GM12878 (cell line): ENCODE data around the gene TRAIP. TPM values are rescaled to one million over a fixed set of nuclear protein-coding genes. Genes with fewer than 3 reads are reported as not detected.

ENCODE experiments used
- ATAC-seq: fragments of 200-7000 bp; cut with Tn5 transposase; 3 replicates; pipeline ENCODE4 v1.9.1; 2020; ENCODE audit warnings: mild to moderate bottlenecking, moderate library complexity
- BruUV-seq: library from RNA; stranded (reverse); fragments of 400-500 nt; replicated peaks from 2 replicates; lab custom pipeline; 2021; lab: Mats Ljungman, UMichigan
- CTCF ChIA-PET: fragments of 300-600 bp; sonication (Branson Sonifier 250); formaldehyde crosslinking; extraction: SDS; loops from one replicate; lab custom pipeline; 2021; ENCODE audit warnings: inconsistent platforms; lab: Yijun Ruan, JAX
- POLR2A ChIA-PET: fragments of 350-600 bp; formaldehyde crosslinking; extraction: SDS; loops from one replicate; lab custom pipeline; 2021; ENCODE audit warnings: inconsistent platforms; lab: Charles Lee
- RAD21 ChIA-PET: fragments of 300-600 bp; sonication (Branson Sonifier 250); formaldehyde crosslinking; loops from one replicate; lab custom pipeline; 2023; ENCODE audit warnings: antibody characterized with exemption; ENCODE audit not compliant: unreplicated experiment; lab: Charles Lee
- SMC1A ChIA-PET: fragments of 300-600 bp; sonication (Branson Sonifier 250); formaldehyde crosslinking; loops from one replicate; lab custom pipeline; 2023; ENCODE audit not compliant: unreplicated experiment, uncharacterized antibody; lab: Charles Lee
- DNase-seq: peaks from one replicate; pipeline ENCODE4 v3.0.0-alpha.2; 2011; ENCODE audit warnings: low read depth, low spot score
- FAIRE-seq: peaks from 3 replicates; lab custom pipeline; 2011; peaks lifted over from hg19 to GRCh38; lab: Jason Lieb, UNC
- H2AFZ ChIP-seq: 2 replicates; pipeline ENCODE4 v1.6.0; 2011; ENCODE audit warnings: low read depth, low read length, control low read depth; ENCODE audit not compliant: control insufficient read depth
- H3K27ac ChIP-seq: 2 replicates; pipeline ENCODE4 v1.5.1; 2011; ENCODE audit warnings: control low read depth; ENCODE audit not compliant: control insufficient read depth, insufficient read depth
- H3K27me3 ChIP-seq, 2 experiments: replicated peaks in 1 of 2; 2 replicates each; pipeline versions ENCODE4 v1.6.0 to v1.6.1; 2011; ENCODE audit warnings: low read length in 1 of 2; ENCODE audit not compliant: control insufficient read depth in 2 of 2, insufficient read depth in 2 of 2
- H3K36me3 ChIP-seq, 2 experiments: 2 replicates each; pipeline ENCODE4 v1.5.1; 2011; ENCODE audit warnings: low read length in 1 of 2; ENCODE audit not compliant: control insufficient read depth in 2 of 2, insufficient read depth in 2 of 2
- H3K4me1 ChIP-seq: 2 replicates; pipeline ENCODE4 v1.6.1; 2011; ENCODE audit warnings: mild to moderate bottlenecking, low read length, moderate library complexity, mixed read lengths; ENCODE audit not compliant: control insufficient read depth, insufficient read depth
- H3K4me2 ChIP-seq: 2 replicates; pipeline ENCODE4 v1.6.0; 2011; ENCODE audit warnings: control low read depth; ENCODE audit not compliant: control insufficient read depth, insufficient read depth
- H3K4me3 ChIP-seq: fragments of 200-600 bp; sonication (generic); 2 replicates; pipeline ENCODE4 v1.5.1; 2016
- H3K79me2 ChIP-seq: 2 replicates; pipeline ENCODE4 v1.6.0; 2011; ENCODE audit warnings: low read length; ENCODE audit not compliant: control insufficient read depth, insufficient read depth
- H3K9ac ChIP-seq: 2 replicates; pipeline ENCODE4 v1.8.0; 2011; ENCODE audit warnings: low read length, control low read depth, mixed read lengths; ENCODE audit not compliant: control insufficient read depth, insufficient read depth
- H3K9me3 ChIP-seq: replicated peaks from 3 replicates; pipeline ENCODE4 v1.5.1; 2011; ENCODE audit warnings: mild to moderate bottlenecking, low read length; ENCODE audit not compliant: control insufficient read depth, insufficient read depth
- H4K20me1 ChIP-seq: 2 replicates; pipeline ENCODE4 v1.6.0; 2011; ENCODE audit not compliant: control insufficient read depth, insufficient read depth
- CHD2 ChIP-seq: IDR thresholded peaks from 2 replicates; pipeline ENCODE4 v1.6.1; 2011; ENCODE audit warnings: low read depth, low read length, improper control_type of control experiment, borderline replicate concordance
- FOXM1 ChIP-seq: IDR thresholded peaks from 2 replicates; pipeline ENCODE4 v1.6.1; 2012; ENCODE audit warnings: low read depth, mild to moderate bottlenecking, inconsistent platforms, low read length, moderate library complexity
- GATAD2B ChIP-seq: fragments of 450-650 bp; conservative IDR thresholded peaks from 2 replicates; pipeline ENCODE4 v1.6.1; 2017; ENCODE audit warnings: low read depth, mild to moderate bottlenecking, moderate library complexity
- HCFC1 ChIP-seq: fragments of 150-350 bp; IDR thresholded peaks from 2 replicates; pipeline ENCODE4 v1.6.1; 2014; ENCODE audit warnings: low read length
- IRF4 ChIP-seq: IDR thresholded peaks from 2 replicates; pipeline ENCODE4 v1.6.1; 2011; ENCODE audit warnings: low read depth, low read length
- MYB ChIP-seq: fragments of 150-350 bp; IDR thresholded peaks from 2 replicates; pipeline ENCODE4 v1.6.1; 2014; ENCODE audit warnings: mild to moderate bottlenecking, low read depth, low read length, borderline replicate concordance
- NR2C1 ChIP-seq: fragments of 450-650 bp; IDR thresholded peaks from 2 replicates; pipeline ENCODE4 v1.6.1; 2017; ENCODE audit warnings: antibody characterized with exemption, mild to moderate bottlenecking, moderate library complexity
- POLR2AphosphoS2 ChIP-seq: IDR thresholded peaks from 2 replicates; pipeline ENCODE4 v1.6.1; 2011; ENCODE audit warnings: low read depth, mild to moderate bottlenecking, low read length, improper control_type of control experiment, moderate library complexity
- SIN3A ChIP-seq: IDR thresholded peaks from 2 replicates; pipeline ENCODE4 v1.6.1; 2012; ENCODE audit warnings: low read depth, low read length, improper control_type of control experiment
- WGBS: methylation state at CpG from one replicate; pipeline ENCODE4 v1.1.6; 2016; ENCODE audit warnings: low lambda C conversion rate; ENCODE audit not compliant: insufficient replicate concordance, insufficient coverage; ENCODE audit errors: missing lambda C conversion rate; 5-methylcytosine and 5-hydroxymethylcytosine counted together
- in situ Hi-C: fragments of 300-500 bp; cut with MboI; formaldehyde crosslinking; loops from 9 replicates; pipeline ENCODE4 v1.14.3; 2018; ENCODE audit warnings: mixed read lengths
- intact Hi-C: fragments of 100-400 bp; cut with micrococcal nuclease; formaldehyde crosslinking; loops from one replicate; pipeline ENCODE4 v1.14.2; 2022; ENCODE audit not compliant: unreplicated experiment
- polyA plus RNA-seq, 11 experiments: library from polyadenylated mRNA; depleted of rRNA in 4 of 11; unstranded in 6 of 11; stranded (reverse) in 5 of 11; fragments of >200 nt; fragmentation: Nextera tagmentation in 4 of 11; fragmentation: Illumina TruSeq in 1 of 11; extraction: Ambion mirVana in 4 of 11; extraction: Trizol in 1 of 11; gene quantifications; 1 replicate in 1 of 11; 2 replicates in 10 of 11; pipeline versions ENCODE4 v1.2.1 to v1.2.3, GENCODE V29; 2011 to 2016; ENCODE audit warnings: inconsistent platforms in 2 of 11, missing spikeins in 2 of 11, low read depth in 1 of 11
- total RNA-seq, 4 experiments: library from RNA; depleted of rRNA in 3 of 4; stranded (reverse); fragments of >200 nt in 3 of 4; fragmentation: Illumina TruSeq in 1 of 4; extraction: Trizol in 1 of 4; gene quantifications; 2 replicates each; pipeline versions ENCODE4 v1.2.1 to v1.2.3, GENCODE V29; 2013 to 2021

Gene TRAIP
- total and polyA plus RNA-seq, 10 of the 15 experiments (the other 5 are each of a cell fraction or from before 2014, with no cell fraction given): 15.9 to 37.0 (median 23.1) TPM

GRCh38 chr3:49878686-49879085 is 22.3 kb upstream of the TRAIP start:
- DNase-seq (no peak), ATAC-seq (no peak), FAIRE-seq (no peak)
- Histone ChIP-seq H3K36me3 (no peaks in the 10 kb centered on the region), H3K4me2 (no peak overlapping the region), H3K79me2 (no peaks in the 10 kb centered on the region), H3K9me3 (no peaks in the 10 kb centered on the region), H3K4me1 (no peaks in the 10 kb centered on the region), H3K27ac (no peak overlapping the region), H3K27me3 (peaks cover 0 to 2% of the 10 kb centered on the region in 2 experiments; a peak in 2 of 4 replicates), H3K4me3 (no peak overlapping the region), H2AFZ (no peak overlapping the region), H4K20me1 (no peaks in the 10 kb centered on the region), H3K9ac (no peak overlapping the region)
- CTCF ChIA-PET: interaction anchor here (1.0 kb wide), 1 partner anchor 28 kb away, joined by 3 read pairs; no protein-coding TSS in a partner anchor
- BruUV-seq: no TSS peak
- RAD21 ChIA-PET: no interaction called here
- in situ Hi-C loops (no loop called here), intact Hi-C loops (no loop called here)
- TF ChIP-seq HCFC1: no peak
- SMC1A ChIA-PET: interaction anchor here (1.2 kb wide), 1 partner anchor 34 kb away, joined by 4 read pairs; no protein-coding TSS in a partner anchor
- POLR2A ChIA-PET: no interaction called here

DNA sequence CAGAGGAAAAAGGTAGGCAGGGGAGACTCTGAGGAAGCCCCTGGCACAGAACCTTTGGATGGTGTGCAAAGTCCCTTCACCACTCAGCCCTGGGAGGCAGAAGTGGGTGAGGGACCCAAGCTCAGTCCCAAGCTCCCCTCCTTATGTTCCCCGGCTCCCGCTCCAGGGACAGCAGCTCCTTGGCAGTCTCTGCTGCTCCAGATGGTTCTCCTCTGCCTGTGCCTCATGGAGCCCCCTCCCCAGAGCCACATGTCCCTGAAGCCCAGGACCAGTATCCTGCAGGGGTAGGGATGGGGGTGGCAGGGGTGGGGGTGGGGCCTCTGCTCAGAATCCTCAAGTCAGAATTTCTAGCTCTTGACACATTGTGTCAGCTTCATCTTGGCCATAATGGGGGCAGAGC is 21.4 kb upstream of the TRAIP start:
- DNase-seq (no peak), FAIRE-seq (no peak), ATAC-seq (no peak)
- 96% methylated on average over 2 of the region's 2 CpGs for WGBS
- POLR2A ChIA-PET: interaction anchor here (0.5 to 0.7 kb wide), 3 partner anchors 79 to 1160 kb away, joined by 3 to 6 read pairs (median 3); no protein-coding TSS in a partner anchor
- H3K27ac ChIP-seq: no peak overlapping the region
- CTCF ChIA-PET: no interaction called here
- H4K20me1 ChIP-seq: no peaks in the 10 kb centered on the region
- in situ Hi-C loops (no loop called here), intact Hi-C loops (no loop called here)
- no peak for TF ChIP-seq POLR2AphosphoS2
- TF ChIP-seq GATAD2B: no peak
- no peak for TF ChIP-seq SIN3A
- TF ChIP-seq IRF4: no peak
- TF ChIP-seq FOXM1: no peak
- TF ChIP-seq NR2C1: no peak
- no peak for TF ChIP-seq CHD2
- no peak for TF ChIP-seq MYB
- BruUV-seq: no TSS peak
- RAD21 ChIA-PET: interaction anchor here (0.7 kb wide), 1 partner anchor 30 kb away, joined by 4 read pairs; no protein-coding TSS in a partner anchor
- H3K36me3 ChIP-seq: no peaks in the 10 kb centered on the region
- no peak overlapping the region for H3K4me3 ChIP-seq
- SMC1A ChIA-PET: interaction anchor here (0.9 kb wide), 1 partner anchor 29 kb away, joined by 3 read pairs; no protein-coding TSS in a partner anchor
- H3K9ac ChIP-seq: no peak overlapping the region
- H3K4me1 ChIP-seq: no peaks in the 10 kb centered on the region
- no peaks in the 10 kb centered on the region for H3K79me2 ChIP-seq
- H2AFZ ChIP-seq: no peak overlapping the region
- no peaks in the 10 kb centered on the region for H3K9me3 ChIP-seq
- H3K27me3 ChIP-seq: peaks cover 0 to 2% of the 10 kb centered on the region in 2 experiments; a peak in 2 of 4 replicates
- H3K4me2 ChIP-seq: no peak overlapping the region
